ENCODE results near the gene ABAT. TPM values are rescaled to one million over a fixed set of nuclear protein-coding genes. Genes with fewer than 3 reads are reported as not detected.

The ABAT gene
- total and polyA plus RNA-seq, 10 of the 15 experiments (the other 5 are each of a cell fraction or from before 2014, with no cell fraction given), result 1.0 to 10.6 (median 1.9) TPM

DNA sequence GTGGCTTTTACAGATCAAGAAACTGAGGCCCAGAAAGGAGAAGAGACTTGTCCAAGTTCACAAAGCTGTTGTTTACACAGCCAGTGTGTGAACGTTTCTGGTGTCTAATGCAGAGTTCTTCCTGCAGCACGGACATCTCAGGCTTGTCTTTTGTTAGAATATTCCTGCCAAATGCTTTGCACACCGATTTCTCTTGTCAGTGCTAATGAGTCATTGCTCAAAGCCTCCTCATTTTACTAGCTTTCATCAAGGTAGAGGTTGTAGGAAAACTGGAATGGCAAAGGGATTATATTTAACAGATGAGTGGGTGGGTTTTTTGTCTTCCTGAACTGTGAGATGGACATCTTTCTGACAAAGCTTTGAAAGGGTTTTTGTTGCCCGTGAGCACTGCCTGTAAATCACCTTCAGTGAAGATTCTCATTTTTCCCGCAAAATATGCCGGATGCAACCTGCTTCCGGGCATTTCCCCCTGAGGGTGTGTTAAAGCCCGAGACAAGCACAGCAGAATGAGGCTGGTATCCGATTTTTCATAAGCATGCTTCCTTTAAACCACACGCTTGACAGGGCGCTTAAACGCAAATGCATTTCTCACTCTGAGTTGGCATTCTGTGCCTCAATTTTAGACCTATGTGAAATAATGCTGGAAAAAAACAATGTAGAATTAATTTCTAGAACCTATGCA is 137.9 kb downstream of the ABAT start:
- TF ChIP-seq YBX1 (IDR thresholded peaks at IDR 0.05) (no peak), BCL11A (IDR thresholded peaks at IDR 0.05; ENCODE audit: low read depth, low read length) (no peak), ZNF217 (IDR thresholded peaks at IDR 0.05) (no peak), TARDBP (IDR thresholded peaks at IDR 0.05; ENCODE audit: borderline replicate concordance) (no peak), YY1 (IDR thresholded peaks at IDR 0.05; ENCODE audit: low read depth, low read length) (no peak), FOXK2 (IDR thresholded peaks at IDR 0.05) (no peak), RELA (IDR thresholded peaks at IDR 0.05; ENCODE audit: borderline replicate concordance, partially characterized antibody) (no peak), ATF7 (IDR thresholded peaks at IDR 0.05; ENCODE audit: low read depth) (no peak)
- no peak overlapping the region for H3K27ac ChIP-seq (ENCODE audit: control insufficient read depth, insufficient read depth)
- no peak for ATAC-seq
- no peak for FAIRE-seq
- no peak overlapping the region for H3K9ac ChIP-seq (ENCODE audit: control insufficient read depth, insufficient read depth, low read length)
- no peaks in the 10 kb centered on the region; the same call in 1 of the 2 replicates for H4K20me1 ChIP-seq (ENCODE audit: control insufficient read depth, insufficient read depth)
- peaks cover 27 to 63% of the 10 kb centered on the region in 2 experiments for H3K36me3 ChIP-seq (ENCODE audit: control insufficient read depth in 2 of 2, insufficient read depth in 2 of 2, low read length in 1 of 2)
- no peak overlapping the region for H3K4me3 ChIP-seq
- ChIA-PET CTCF (interaction anchor here (1.1 kb wide), 1 partner anchor 68 kb away, joined by 4 read pairs; no protein-coding TSS in a partner anchor), SMC1A (ENCODE audit: uncharacterized antibody, unreplicated experiment) (interaction anchor here (0.6 to 1.8 kb wide), 3 partner anchors 43 to 124 kb away, joined by 3 to 5 read pairs (median 4); no protein-coding TSS in a partner anchor), POLR2A (no interaction called here), RAD21 (ENCODE audit: unreplicated experiment) (interaction anchor here (1.2 kb wide), 1 partner anchor 13 kb away, joined by 4 read pairs; no protein-coding TSS in a partner anchor)
- no peaks in the 10 kb centered on the region for H3K79me2 ChIP-seq (ENCODE audit: control insufficient read depth, insufficient read depth, low read length)
- intact Hi-C loops (cut with micrococcal nuclease; ENCODE audit: unreplicated experiment), result no loop called here
- H3K27me3 ChIP-seq (replicated peaks in 1 of 2; ENCODE audit: control insufficient read depth in 2 of 2, insufficient read depth in 2 of 2, low read length in 1 of 2), result no peaks in the 10 kb centered on the region
- no peaks in the 10 kb centered on the region for H3K9me3 ChIP-seq (replicated peaks; ENCODE audit: control insufficient read depth, insufficient read depth, low read length)
- BruUV-seq (replicated peaks), result no TSS peak
- WGBS (ENCODE audit: insufficient coverage, insufficient replicate concordance, low lambda C conversion rate, missing lambda C conversion rate), result 20% methylated on average over 12 of the region's 12 CpGs
- H2AFZ ChIP-seq (ENCODE audit: control insufficient read depth, low read depth, low read length), result no peak overlapping the region
- no peak overlapping the region for H3K4me2 ChIP-seq (ENCODE audit: control insufficient read depth, insufficient read depth)
- DNase-seq (ENCODE audit: low read depth, low spot score), result no peak
- in situ Hi-C loops (cut with MboI), result no loop called here
- H3K4me1 ChIP-seq (ENCODE audit: control insufficient read depth, insufficient read depth, low read length), result peaks cover 13% of the 10 kb centered on the region

Data from GM12878 (cell line).